ELR (cell line): ENCODE measurements around the gene GPRC6A.
"Not testable (repeated sequence)": the region's sequence is repeated elsewhere in the genome, so short reads cannot be mapped to it uniquely, and the experiment has no call there.

Experiments
- DNase-seq: peaks from one replicate; pipeline ENCODE4 v3.0.0-alpha.2; 2015; ENCODE audit warnings: low read depth

The GPRC6A gene

GRCh38 chr6:116828983-116829382, at the start of gene GPRC6A:
Gene GPRC6A, minus strand, starts transcription at chr6:116829083. Its CDS starts 70 bp downstream, at chr6:116829013.
- DNase-seq, result no peak

- DNase-seq, result no peak
These were observed 48.9 kb upstream of the GPRC6A start for GRCh38 chr6:116877743-116878142.

GRCh38 chr6:116876635-116877611, 48.0 kb upstream of the GPRC6A start, which contains the start of gene RFX6:
Gene RFX6, plus strand, starts transcription at chr6:116877242. Its CDS starts 34 bp downstream, at chr6:116877276.
- no peak for DNase-seq

GRCh38 chr6:116876107-116876506, 47.2 kb upstream of the GPRC6A start:
- no peak for DNase-seq

GRCh38 chr6:116872771-116873170, 43.9 kb upstream of the GPRC6A start:
- no peak for DNase-seq

- DNase-seq, result peak; percentile 11
These were observed 37.5 kb upstream of the GPRC6A start for GRCh38 chr6:116866281-116866871.

GRCh38 chr6:116859264-116859663, 30.4 kb upstream of the GPRC6A start:
- DNase-seq, result no peak

- DNase-seq, result no peak
These were observed 29.2 kb upstream of the GPRC6A start for GRCh38 chr6:116858060-116858459.

- peak; percentile 65 for DNase-seq
These were observed 18.3 kb upstream of the GPRC6A start for GRCh38 chr6:116847227-116847626.

- no peak for DNase-seq
These were observed 13.6 kb upstream of the GPRC6A start for GRCh38 chr6:116842459-116842858.

- DNase-seq, result peak; percentile 81
These were observed 11.2 kb upstream of the GPRC6A start for GRCh38 chr6:116840091-116840490.

- no peak for DNase-seq
These were observed 7.9 kb upstream of the GPRC6A start for GRCh38 chr6:116836606-116837342.

GRCh38 chr6:116834526-116834925, 5.6 kb upstream of the GPRC6A start:
- not testable (repeated sequence) for DNase-seq

GRCh38 chr6:116827561-116828240, 1.2 kb downstream of the GPRC6A start:
- DNase-seq, result no peak

- DNase-seq, result not testable (repeated sequence)
These were observed 12.5 kb downstream of the GPRC6A start for GRCh38 chr6:116816336-116816735.

- DNase-seq, result no peak
These were observed 16.7 kb downstream of the GPRC6A start for GRCh38 chr6:116812051-116812650.

GRCh38 chr6:116801971-116802370, 26.9 kb downstream of the GPRC6A start:
- DNase-seq, result no peak

GRCh38 chr6:116799945-116800344, 28.9 kb downstream of the GPRC6A start:
- no peak for DNase-seq

GRCh38 chr6:116797585-116797984, 31.3 kb downstream of the GPRC6A start:
- no peak for DNase-seq

GRCh38 chr6:116793224-116793623, 35.7 kb downstream of the GPRC6A start:
- no peak for DNase-seq

- DNase-seq, result peak; percentile 42
These were observed 45.0 kb downstream of the GPRC6A start for GRCh38 chr6:116783852-116784251.
